Stimulated activated CD4-positive, alpha-beta T cell treated with anti-CD3 and anti-CD28 coated beads, Interleukin-1b, Interleukin-23, amount 100 ng/mL, for 24 hours (primary cell): ENCODE data around the gene HPS1.
"Not testable (repeated sequence)": the region's sequence is repeated elsewhere in the genome, so short reads cannot be mapped to it uniquely, and the experiment has no call there.

Experiments
- DNase-seq, 4 experiments: peaks; one replicate each; pipeline ENCODE4 v3.0.0-alpha.2; 2020; ENCODE audit warnings: low read depth in 4 of 4, low spot score in 1 of 4

The HPS1 gene

GRCh38 chr10:98391065-98391464 lies 55.7 kb downstream of the HPS1 start:
- DNase-seq, result no peak

DNA sequence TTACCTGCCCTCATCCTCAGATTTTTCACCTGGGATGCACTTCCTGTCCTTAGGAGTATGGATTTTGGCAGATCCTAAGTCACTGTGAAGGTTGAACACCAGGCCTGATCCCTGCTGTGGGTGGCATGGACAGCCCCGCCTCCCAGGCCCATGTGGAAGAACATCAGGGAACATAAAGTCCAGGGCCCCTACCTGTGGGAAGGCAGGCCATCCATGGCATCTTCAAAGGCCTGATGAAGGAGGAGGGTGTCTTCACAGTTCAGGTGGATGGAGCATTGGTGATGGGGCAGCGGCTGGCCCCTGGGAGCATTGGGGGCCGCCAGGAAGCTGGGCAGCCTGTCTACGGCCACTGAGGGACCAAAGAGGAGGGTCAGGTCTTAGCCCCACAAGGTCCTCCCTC lies 56.3 kb downstream of the HPS1 start:
- DNase-seq, result no peak

- DNase-seq, result no peak
These were observed 57.3 kb downstream of the HPS1 start for GRCh38 chr10:98389398-98389797.

- no peak for DNase-seq
These were observed 58.6 kb downstream of the HPS1 start for GRCh38 chr10:98388101-98388655.

DNA sequence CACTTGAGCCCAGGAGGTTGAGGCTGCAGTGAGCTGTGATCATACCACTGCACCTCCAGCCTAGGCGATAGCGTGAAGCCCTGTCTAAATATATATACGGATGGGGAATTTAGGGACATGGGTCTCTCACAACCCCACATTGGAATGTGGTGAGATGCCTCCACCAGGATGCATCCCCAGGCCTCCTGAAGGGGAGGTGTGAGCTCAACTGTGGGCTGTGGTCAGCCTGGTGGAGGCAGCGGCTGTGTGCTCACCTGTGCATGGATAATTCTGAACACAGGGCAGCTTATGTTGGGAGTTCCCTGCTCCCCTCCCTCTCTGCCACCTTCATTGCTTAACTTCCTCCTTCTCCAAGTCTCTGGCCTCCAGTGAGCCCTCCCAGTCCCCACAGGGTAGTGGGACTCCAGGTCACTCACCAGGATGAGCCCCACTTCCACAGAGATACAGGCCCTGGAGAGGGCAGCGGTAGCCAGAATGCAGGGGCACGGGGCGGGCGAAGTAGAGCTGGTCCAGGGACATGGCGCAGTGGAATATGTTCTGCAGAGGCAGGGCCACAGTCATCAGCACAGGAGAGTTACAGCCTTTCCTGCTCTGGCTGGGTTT lies 62.1 kb downstream of the HPS1 start:
- no peak for DNase-seq

DNA sequence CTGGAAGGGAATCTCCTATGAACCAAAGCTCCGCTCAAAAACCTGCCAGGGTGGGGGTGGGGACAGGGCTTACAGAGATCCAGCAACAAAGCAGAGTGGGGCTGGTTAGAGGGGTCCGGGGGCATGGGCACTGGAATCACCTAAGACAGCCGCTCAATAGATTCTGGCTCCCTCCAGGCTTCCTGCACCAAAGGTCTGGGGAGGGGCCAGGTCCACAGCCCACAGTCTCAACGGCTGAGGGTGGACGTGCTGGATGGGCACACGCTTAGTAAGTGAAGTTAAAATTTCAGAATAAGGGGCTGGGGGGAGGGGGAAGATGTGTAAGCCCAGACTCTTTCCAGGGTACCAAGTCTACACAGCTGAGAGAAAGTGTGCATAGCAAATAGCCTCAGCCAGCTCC lies 62.9 kb downstream of the HPS1 start:
- no peak for DNase-seq

DNA sequence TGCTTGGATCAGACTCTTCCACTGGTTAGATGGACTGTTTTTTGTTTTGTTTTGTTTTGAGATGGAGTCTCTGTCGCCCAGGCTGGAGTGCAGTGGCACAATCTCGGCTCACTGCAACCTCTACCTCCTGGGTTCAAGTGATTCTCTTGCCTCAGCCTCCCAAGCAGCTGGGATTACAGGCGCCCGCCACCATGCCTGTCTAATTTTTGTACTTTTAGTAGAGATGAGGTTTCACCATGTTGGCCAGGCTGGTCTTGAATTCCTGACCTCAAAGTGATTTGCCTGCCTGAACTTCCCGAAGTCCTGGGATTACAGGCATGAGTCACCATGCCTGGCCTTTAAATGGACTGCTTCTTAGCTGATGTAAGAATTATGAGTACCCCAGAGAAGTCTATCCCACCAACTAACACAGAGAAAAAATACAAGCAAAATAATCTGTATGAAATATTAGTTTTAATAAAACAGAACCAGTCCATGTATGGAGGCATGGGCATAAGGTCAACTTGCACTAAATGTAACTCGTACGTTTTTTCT lies 63.5 kb downstream of the HPS1 start:
- DNase-seq, result not testable (repeated sequence)

- no peak for DNase-seq
These were observed 64.0 kb downstream of the HPS1 start for GRCh38 chr10:98382691-98383101.

- no peak for DNase-seq
These were observed 66.0 kb downstream of the HPS1 start for GRCh38 chr10:98380493-98381339.

GRCh38 chr10:98378722-98379121 lies 68.0 kb downstream of the HPS1 start:
- no peak for DNase-seq

- no peak for DNase-seq
These were observed 69.2 kb downstream of the HPS1 start for GRCh38 chr10:98377536-98377935.

- no peak for DNase-seq
These were observed 69.7 kb downstream of the HPS1 start for GRCh38 chr10:98377001-98377400.

DNA sequence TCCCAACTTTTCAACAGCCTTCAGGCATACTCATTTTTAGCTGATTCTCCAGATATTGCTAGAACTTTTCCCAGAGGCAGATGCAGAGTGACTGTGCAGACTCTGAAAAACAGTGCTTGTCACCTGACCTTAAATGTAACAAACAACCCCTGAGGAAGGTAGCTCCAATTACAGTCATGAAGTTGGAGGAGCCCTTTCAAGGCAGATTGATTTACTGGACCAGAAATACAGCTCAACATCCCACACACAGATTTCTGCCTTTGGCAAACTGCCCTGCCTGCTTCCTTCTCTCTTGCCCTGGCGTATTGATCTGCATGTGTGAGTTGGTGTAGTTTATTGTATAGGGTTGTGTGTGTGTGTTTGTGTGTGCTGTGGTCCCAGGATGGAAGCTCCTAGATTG lies 70.2 kb downstream of the HPS1 start:
- no peak for DNase-seq

- no peak for DNase-seq
These were observed 72.3 kb downstream of the HPS1 start for GRCh38 chr10:98374217-98374985.

DNA sequence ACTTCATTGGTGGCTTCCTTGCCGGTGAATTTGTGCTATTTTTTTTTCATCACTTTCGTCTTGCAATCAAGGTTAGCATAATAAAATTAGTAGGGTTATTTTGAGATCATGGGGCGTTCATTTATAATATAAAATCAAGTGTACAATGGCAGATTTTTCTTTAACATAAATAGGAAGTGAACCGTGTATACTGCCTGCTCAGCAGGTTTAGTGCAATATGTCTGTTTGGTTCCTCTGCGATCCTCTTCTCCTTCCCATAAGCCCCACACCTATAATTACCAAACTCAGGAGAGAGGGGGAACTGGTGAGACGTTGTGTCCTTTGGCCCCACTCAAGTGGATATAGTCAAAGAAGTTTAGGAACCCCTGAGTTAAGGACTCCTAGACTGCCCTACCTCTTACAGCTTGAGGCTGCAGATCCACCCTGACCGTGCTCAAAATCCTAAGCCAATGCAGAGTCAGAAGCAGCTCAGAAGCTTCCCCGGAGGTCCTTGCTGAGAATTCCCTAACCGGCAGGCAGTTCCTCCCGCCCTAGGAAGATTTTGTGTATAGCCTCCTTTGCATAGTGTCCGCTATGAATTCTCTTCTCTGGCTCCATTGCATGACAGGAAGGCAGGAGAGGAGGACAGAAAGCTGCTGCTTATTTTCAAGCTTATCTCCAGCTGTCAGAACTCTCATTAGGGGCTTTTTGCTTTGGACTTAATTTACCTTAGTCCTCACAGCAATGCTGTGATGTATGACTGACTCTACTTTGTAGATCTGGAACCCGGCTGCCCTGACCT lies 73.3 kb downstream of the HPS1 start:
- no peak for DNase-seq

DNA sequence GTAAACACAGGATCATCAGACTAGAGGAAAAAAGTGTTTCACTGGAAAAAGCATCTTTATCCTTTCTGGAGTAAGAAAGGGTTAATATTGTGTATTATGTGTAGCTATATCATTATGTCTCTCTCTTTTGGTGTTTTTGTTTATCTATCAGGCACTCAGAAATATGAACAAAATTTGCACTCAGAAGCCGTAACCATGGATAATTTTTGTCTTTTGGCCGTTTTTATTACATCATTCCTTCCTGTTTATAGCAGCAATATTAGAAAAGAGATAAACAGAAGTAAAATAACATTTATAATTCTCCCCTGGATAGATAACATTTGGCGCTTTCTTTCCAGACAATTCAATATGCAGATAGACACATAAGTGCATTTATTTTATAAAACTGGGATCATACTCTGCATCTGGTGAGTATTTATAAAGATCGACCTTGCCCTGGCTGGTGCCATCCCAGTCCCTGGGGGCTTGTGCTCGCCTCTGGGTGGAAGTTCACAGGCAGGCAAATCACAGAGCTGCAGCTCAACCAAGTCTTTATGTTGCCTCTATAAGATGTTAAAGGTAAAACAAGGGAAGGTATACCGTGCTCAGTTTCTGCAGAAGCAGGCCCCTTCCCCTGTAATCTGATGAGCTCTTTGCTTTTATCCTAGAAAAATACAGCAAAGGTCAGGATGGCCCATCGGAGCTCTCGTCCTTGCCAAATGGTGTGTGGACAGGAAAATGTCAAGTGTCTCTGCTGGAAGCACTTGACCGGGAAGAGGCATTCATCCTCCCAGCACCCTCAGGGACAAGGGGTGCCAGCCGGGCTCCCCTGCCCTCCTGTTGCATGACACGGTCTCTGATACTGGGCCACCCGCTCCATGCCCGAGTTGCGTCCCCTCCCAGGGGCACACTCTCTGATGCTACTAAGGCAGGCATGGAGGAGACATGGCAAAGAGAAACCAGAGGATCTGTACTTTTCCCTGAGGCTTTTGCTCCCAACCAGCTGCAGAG lies 75.6 kb downstream of the HPS1 start:
- DNase-seq, result no peak

GRCh38 chr10:98369801-98370200 lies 76.9 kb downstream of the HPS1 start:
- DNase-seq, result no peak

DNA sequence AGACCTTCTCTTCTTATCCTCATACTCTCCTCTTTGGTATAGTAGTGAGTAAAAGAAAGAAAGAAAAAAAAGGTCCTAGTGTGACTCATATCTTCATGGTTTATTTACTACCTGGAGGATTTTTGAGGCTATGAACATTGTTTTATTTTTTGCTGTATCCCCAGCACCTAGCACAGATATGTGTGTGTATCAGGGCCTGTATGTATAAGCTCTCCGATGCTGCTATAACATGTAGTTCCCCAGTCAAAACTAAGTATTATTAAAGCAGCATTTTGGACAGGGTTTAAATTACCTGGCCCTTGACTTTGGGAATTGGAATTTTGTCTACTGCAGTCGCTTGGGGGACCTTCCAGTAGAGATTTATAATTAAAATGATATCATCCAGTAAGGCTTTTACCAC lies 78.1 kb downstream of the HPS1 start:
- DNase-seq, result no peak

GRCh38 chr10:98367604-98368451 lies 78.9 kb downstream of the HPS1 start:
- no peak for DNase-seq
